ENCODE data around the gene ITIH1. TPM values are rescaled to one million over a fixed set of nuclear protein-coding genes. Genes with fewer than 3 reads are reported as not detected.

Gene ITIH1
- total and polyA plus RNA-seq, 2 of the 4 experiments (the other 2 are of a cell fraction), result not detected

GRCh38 chr3:52733256-52733891 lies 44.0 kb upstream of the ITIH1 start:
- Histone ChIP-seq H3K23ac (ENCODE audit: low read depth, low read length) (no peak overlapping the region), H4K91ac (ENCODE audit: insufficient read depth, low read depth, low read length) (no peak overlapping the region), H2BK120ac (ENCODE audit: low read depth, low read length) (no peak overlapping the region), H4K5ac (ENCODE audit: low read depth, low read length) (no peak overlapping the region), H2AK9ac (replicated peaks; ENCODE audit: low read depth, low read length, poor library complexity) (no peak overlapping the region), H3K27me3 (ENCODE audit: control insufficient read depth, insufficient read depth, low read length) (no peaks in the 10 kb centered on the region), H3K4ac (ENCODE audit: low read depth, low read length) (no peak overlapping the region), H3K4me1 (ENCODE audit: control insufficient read depth, insufficient read depth, low read length) (no peaks in the 10 kb centered on the region), H4K8ac (ENCODE audit: low read depth in 2 of 2, low read length in 2 of 2) (no peak overlapping the region), H3K14ac (replicated peaks; ENCODE audit: low read depth, low read length) (no peak overlapping the region), H4K20me1 (ENCODE audit: insufficient read depth, low read length) (no peaks in the 10 kb centered on the region), H3K9me3 (ENCODE audit: control insufficient read depth, insufficient read depth, low read length) (peaks cover 5% of the 10 kb centered on the region; the same call in 1 of the 2 replicates), H2BK20ac (ENCODE audit: low read depth, low read length) (no peak overlapping the region), H2AFZ (replicated peaks; ENCODE audit: low read length, poor library complexity) (no peak overlapping the region), H3K4me3 (ENCODE audit: insufficient read depth, low read depth, low read length) (no peak overlapping the region), H3K4me2 (ENCODE audit: low read depth, low read length) (no peak overlapping the region), H3K9ac (ENCODE audit: low read depth, low read length) (no peak overlapping the region), H3K27ac (ENCODE audit: insufficient read depth, low read length) (no peak overlapping the region), H2BK5ac (ENCODE audit: low read depth, low read length, poor library complexity, severe bottlenecking) (no peak overlapping the region), H3K9me1 (ENCODE audit: insufficient read depth, low read length) (no peaks in the 10 kb centered on the region), H3K36me3 (ENCODE audit: control insufficient read depth, insufficient read depth, low read length) (peaks cover 23% of the 10 kb centered on the region), H3K79me1 (ENCODE audit: low read depth in 1 of 2, low read length in 2 of 2) (no peaks in the 10 kb centered on the region), H3K18ac (ENCODE audit: low read depth, low read length) (no peak overlapping the region), H2AK5ac (ENCODE audit: low read depth, low read length) (no peak overlapping the region), H3K56ac (ENCODE audit: extremely low read depth, insufficient read depth, low read length) (no peak overlapping the region), H2BK15ac (ENCODE audit: low read depth, low read length) (no peak overlapping the region)
- in situ Hi-C loops (cut with MboI; ENCODE audit: low sequenced_read_pairs), result no loop called here
- WGBS, 2 experiments (ENCODE audit: extremely low coverage in 2 of 2, insufficient read length in 1 of 2), result no CpG with 5 or more reads among the region's 10 CpGs
- TF ChIP-seq POLR2A (IDR thresholded peaks at IDR 0.05; ENCODE audit: low read depth, low read length) (no peak), SMC3 (IDR thresholded peaks at IDR 0.05; ENCODE audit: low read depth, low read length) (no peak), CTCF (conservative IDR thresholded peaks at IDR 0.05; ENCODE audit: low read depth, low read length) (no peak), MAFK (IDR thresholded peaks at IDR 0.05; ENCODE audit: low read depth, low read length) (no peak), NFE2L2 (IDR thresholded peaks at IDR 0.05; ENCODE audit: low read depth, low read length) (no peak), RFX5 (IDR thresholded peaks at IDR 0.05; ENCODE audit: low read depth, low read length) (no peak), USF2 (IDR thresholded peaks at IDR 0.05; ENCODE audit: low read depth, low read length) (no peak), ELK1 (IDR thresholded peaks at IDR 0.05; ENCODE audit: borderline replicate concordance, low read depth, low read length) (no peak), MXI1 (IDR thresholded peaks at IDR 0.05; ENCODE audit: borderline replicate concordance, low read depth, low read length) (no peak), FOS (IDR thresholded peaks at IDR 0.05; ENCODE audit: low read depth, low read length) (no peak), BHLHE40 (IDR thresholded peaks at IDR 0.05; ENCODE audit: low read depth, low read length) (no peak)
- BruUV-seq (replicated peaks), result no TSS peak
- POLR2A ChIA-PET (ENCODE audit: unreplicated experiment), result no interaction called here
- dilution Hi-C loops (cut with HindIII; ENCODE audit: low sequenced_read_pairs, unreplicated experiment), result no loop called here
- intact Hi-C loops (cut with micrococcal nuclease), result no loop called here
- CTCF ChIA-PET, result no interaction called here
- DNase-seq (no peak), ATAC-seq (ENCODE audit: low read depth) (no peak)

Data from IMR-90 (cell line).